ENCODE data around the gene KLHL22. TPM values are rescaled to one million over a fixed set of nuclear protein-coding genes. Genes with fewer than 3 reads are reported as not detected.

The KLHL22 gene
- total and polyA plus RNA-seq, 2 experiments from 2014 or later: 23.6 to 38.0 TPM

DNA sequence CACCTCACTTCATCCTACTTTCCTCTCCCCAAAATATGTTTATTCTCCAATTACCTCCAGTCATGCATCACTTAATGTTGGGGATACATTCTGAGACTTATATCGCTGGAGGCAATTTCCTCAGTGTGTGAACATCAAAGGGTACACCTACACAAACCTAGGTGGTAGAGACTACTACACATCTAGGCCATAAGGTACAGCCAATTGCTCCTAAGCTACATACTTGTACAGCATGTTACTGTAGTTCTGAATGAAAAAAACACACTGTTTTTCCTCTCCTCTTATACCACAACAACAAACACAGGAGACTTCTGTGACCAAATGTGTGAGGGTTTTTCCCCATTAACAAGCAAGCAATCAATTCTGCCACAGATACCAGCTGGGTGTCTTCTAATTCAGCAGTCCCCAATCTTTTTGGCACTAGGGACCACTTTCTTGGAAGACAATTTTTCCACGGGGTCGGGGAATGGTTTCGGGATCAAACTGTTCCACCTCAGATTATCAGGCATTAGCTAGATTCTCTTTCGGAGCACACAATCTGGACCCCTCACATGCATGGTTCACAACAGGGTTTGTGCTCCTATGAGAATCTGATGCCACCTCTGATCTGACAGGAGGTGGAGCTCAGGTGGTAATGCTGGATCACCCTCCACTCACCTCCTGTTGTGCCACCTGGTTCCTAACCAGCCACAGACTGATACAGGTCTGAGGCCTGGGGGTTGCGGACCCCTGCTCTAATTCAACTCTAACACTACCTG is 5.2 kb downstream of the KLHL22 start:
- no peaks in the 10 kb centered on the region for H3K27me3 ChIP-seq
- no peak overlapping the region for H3K4me2 ChIP-seq
- 93% methylated on average over 6 of the region's 6 CpGs for WGBS (ENCODE audit: low lambda C conversion rate, missing lambda C conversion rate)
- peaks cover 76% of the 10 kb centered on the region for H3K79me2 ChIP-seq
- H3K4me3 ChIP-seq: no peak overlapping the region
- TF ChIP-seq EZH2phosphoT487 (IDR thresholded peaks at IDR 0.05; ENCODE audit: low read depth, severe bottlenecking, unreplicated experiment): no peak
- H4K20me1 ChIP-seq (ENCODE audit: insufficient read depth, poor library complexity, severe bottlenecking): peaks cover 27% of the 10 kb centered on the region
- H2AFZ ChIP-seq: no peak overlapping the region
- H3K36me3 ChIP-seq (replicated peaks; ENCODE audit: insufficient read depth, low read depth): no peaks in the 10 kb centered on the region
- DNase-seq (ENCODE audit: low spot score): no peak
- H3K9me3 ChIP-seq (ENCODE audit: low read depth): no peaks in the 10 kb centered on the region
- no peak overlapping the region for H3K27ac ChIP-seq
- peaks cover 11% of the 10 kb centered on the region for H3K4me1 ChIP-seq (ENCODE audit: insufficient read depth)
- no peaks in the 10 kb centered on the region for H3K9me2 ChIP-seq (replicated peaks; ENCODE audit: insufficient read depth)

DNA sequence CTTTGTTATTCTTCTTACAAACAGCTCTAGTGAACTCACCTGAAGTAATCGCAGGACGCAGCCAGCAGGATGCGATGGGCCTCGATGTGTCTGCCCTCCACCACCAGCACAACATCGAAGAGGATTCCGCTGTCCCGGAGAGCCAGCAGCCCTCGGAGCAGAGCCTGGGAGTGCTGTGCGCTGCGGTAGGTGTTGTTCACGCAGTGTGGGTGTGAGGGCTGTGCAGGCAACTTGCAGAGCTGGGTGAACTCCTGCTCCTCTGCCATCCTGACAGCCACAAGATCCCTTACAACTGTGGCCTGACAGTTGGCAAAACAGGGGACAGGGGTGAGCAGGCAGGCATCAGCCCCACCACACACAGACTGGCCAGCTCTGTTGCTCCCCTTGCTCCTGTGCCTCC is 6.6 kb downstream of the KLHL22 start:
- Histone ChIP-seq H4K20me1 (ENCODE audit: insufficient read depth, poor library complexity, severe bottlenecking) (peaks cover 27% of the 10 kb centered on the region), H3K4me1 (ENCODE audit: insufficient read depth) (peaks cover 4% of the 10 kb centered on the region), H3K9me3 (ENCODE audit: low read depth) (no peaks in the 10 kb centered on the region), H3K4me3 (no peak overlapping the region), H3K79me2 (peaks cover 69% of the 10 kb centered on the region), H3K27ac (no peak overlapping the region), H3K9me2 (replicated peaks; ENCODE audit: insufficient read depth) (no peaks in the 10 kb centered on the region), H3K27me3 (no peaks in the 10 kb centered on the region), H3K4me2 (no peak overlapping the region), H2AFZ (no peak overlapping the region), H3K36me3 (replicated peaks; ENCODE audit: insufficient read depth, low read depth) (no peaks in the 10 kb centered on the region)
- no peak for TF ChIP-seq EZH2phosphoT487 (IDR thresholded peaks at IDR 0.05; ENCODE audit: low read depth, severe bottlenecking, unreplicated experiment)
- TF ChIP-seq, protein P1, sequence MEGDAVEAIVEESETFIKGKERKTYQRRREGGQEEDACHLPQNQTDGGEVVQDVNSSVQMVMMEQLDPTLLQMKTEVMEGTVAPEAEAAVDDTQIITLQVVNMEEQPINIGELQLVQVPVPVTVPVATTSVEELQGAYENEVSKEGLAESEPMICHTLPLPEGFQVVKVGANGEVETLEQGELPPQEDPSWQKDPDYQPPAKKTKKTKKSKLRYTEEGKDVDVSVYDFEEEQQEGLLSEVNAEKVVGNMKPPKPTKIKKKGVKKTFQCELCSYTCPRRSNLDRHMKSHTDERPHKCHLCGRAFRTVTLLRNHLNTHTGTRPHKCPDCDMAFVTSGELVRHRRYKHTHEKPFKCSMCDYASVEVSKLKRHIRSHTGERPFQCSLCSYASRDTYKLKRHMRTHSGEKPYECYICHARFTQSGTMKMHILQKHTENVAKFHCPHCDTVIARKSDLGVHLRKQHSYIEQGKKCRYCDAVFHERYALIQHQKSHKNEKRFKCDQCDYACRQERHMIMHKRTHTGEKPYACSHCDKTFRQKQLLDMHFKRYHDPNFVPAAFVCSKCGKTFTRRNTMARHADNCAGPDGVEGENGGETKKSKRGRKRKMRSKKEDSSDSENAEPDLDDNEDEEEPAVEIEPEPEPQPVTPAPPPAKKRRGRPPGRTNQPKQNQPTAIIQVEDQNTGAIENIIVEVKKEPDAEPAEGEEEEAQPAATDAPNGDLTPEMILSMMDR (IDR thresholded peaks at IDR 0.05; ENCODE audit: poor library complexity): no peak
- no peak for TF ChIP-seq EZH2 (IDR thresholded peaks at IDR 0.05; ENCODE audit: borderline replicate concordance)
- no peak for DNase-seq (ENCODE audit: low spot score)
- 89% methylated on average over 11 of the region's 11 CpGs for WGBS (ENCODE audit: low lambda C conversion rate, missing lambda C conversion rate)

DNA sequence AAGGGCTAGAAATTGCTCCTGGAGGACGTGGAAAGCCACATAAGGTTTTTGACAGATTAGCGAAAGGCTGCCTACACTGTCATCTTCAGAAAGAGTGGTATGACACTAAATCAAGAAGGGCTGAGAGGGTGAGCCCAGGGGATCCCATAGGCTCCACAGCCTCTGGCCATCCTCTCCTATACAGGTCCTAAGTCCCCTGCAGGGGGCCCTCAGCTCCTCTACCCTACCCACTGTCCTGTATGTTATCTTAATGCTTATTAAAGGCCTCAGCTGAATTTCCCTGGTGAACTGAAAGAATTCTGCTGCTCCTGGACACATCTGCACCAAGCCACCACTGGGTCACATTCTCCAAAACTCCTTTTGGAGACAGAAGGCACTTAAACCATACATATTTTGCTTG is 7.9 kb downstream of the KLHL22 start:
- H3K79me2 ChIP-seq: peaks cover 56% of the 10 kb centered on the region
- no peak overlapping the region for H3K4me3 ChIP-seq
- H2AFZ ChIP-seq: no peak overlapping the region
- TF ChIP-seq, protein P1 (IDR thresholded peaks at IDR 0.05; ENCODE audit: poor library complexity): no peak
- no peak for TF ChIP-seq EZH2 (IDR thresholded peaks at IDR 0.05; ENCODE audit: borderline replicate concordance)
- DNase-seq (ENCODE audit: low spot score): no peak
- H4K20me1 ChIP-seq (ENCODE audit: insufficient read depth, poor library complexity, severe bottlenecking): peaks cover 21% of the 10 kb centered on the region
- WGBS (ENCODE audit: low lambda C conversion rate, missing lambda C conversion rate): 89% methylated on average over 2 of the region's 2 CpGs
- H3K4me1 ChIP-seq (ENCODE audit: insufficient read depth): no peaks in the 10 kb centered on the region
- H3K4me2 ChIP-seq: no peak overlapping the region
- H3K27me3 ChIP-seq: no peaks in the 10 kb centered on the region
- no peaks in the 10 kb centered on the region for H3K9me3 ChIP-seq (ENCODE audit: low read depth)
- no peak overlapping the region for H3K27ac ChIP-seq
- H3K36me3 ChIP-seq (replicated peaks; ENCODE audit: insufficient read depth, low read depth): no peaks in the 10 kb centered on the region
- no peaks in the 10 kb centered on the region for H3K9me2 ChIP-seq (replicated peaks; ENCODE audit: insufficient read depth)

DNA sequence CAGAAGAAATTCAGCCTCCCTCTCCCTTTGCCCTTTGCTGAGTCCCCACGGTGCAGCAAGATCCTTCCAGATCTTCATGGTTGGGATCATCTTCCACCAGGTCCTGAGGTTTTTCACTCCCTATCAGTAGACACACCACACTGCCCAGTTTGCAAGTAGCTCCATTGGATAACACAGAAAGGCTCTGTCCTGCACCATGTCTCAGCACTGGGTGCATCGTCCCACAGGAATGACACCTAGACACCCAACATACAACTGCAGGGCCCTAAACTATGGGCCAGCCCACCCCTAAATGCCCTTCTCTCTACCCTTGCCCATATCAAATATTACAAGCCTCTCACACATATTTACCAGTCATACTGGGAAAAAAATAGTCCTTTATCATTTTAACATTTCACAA is 9.4 kb downstream of the KLHL22 start:
- H3K4me1 ChIP-seq (ENCODE audit: insufficient read depth): no peaks in the 10 kb centered on the region
- 94% methylated on average over 2 of the region's 2 CpGs for WGBS (ENCODE audit: low lambda C conversion rate, missing lambda C conversion rate)
- H2AFZ ChIP-seq: no peak overlapping the region
- H3K27ac ChIP-seq: no peak overlapping the region
- H3K4me2 ChIP-seq: no peak overlapping the region
- no peak overlapping the region for H3K4me3 ChIP-seq
- TF ChIP-seq, protein P1 (IDR thresholded peaks at IDR 0.05; ENCODE audit: poor library complexity): no peak
- no peaks in the 10 kb centered on the region for H3K36me3 ChIP-seq (replicated peaks; ENCODE audit: insufficient read depth, low read depth)
- H3K9me2 ChIP-seq (replicated peaks; ENCODE audit: insufficient read depth): no peaks in the 10 kb centered on the region
- H3K9me3 ChIP-seq (ENCODE audit: low read depth): no peaks in the 10 kb centered on the region
- H3K27me3 ChIP-seq: no peaks in the 10 kb centered on the region
- peaks cover 41% of the 10 kb centered on the region for H3K79me2 ChIP-seq
- DNase-seq (ENCODE audit: low spot score): no peak
- H4K20me1 ChIP-seq (ENCODE audit: insufficient read depth, poor library complexity, severe bottlenecking): peaks cover 18% of the 10 kb centered on the region

Data from hepatocyte (in vitro differentiated cells).